Measurements from ENCODE around the gene PRKCH.

PRKCH gene

DNA sequence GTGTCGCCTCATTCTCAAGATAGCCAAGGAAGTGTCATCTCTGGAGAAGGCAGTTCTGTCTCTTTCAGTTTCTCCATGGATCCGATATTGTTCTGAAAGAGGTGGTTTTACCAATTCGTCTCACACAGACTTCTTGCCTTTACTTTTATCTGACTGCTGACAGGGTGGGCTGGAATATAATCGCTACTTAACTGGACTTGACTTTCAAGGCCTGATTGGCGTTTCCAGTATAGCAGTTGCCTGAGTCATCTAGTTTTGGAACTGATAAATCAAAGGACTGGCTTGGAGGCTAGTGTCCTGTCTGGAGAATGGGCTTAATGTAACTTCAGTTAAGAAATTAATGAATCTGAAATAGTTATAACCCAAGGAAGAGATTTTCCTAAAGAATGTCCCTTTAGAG is 21.6 kb downstream of the PRKCH start:
- Histone ChIP-seq H2AFZ (ENCODE audit: low read depth, low read length) (no peak overlapping the region), H3K27me3 (ENCODE audit: control insufficient read depth in 1 of 2, insufficient read depth in 1 of 2, low read length in 2 of 2) (no peaks in the 10 kb centered on the region), H3K4me2 (ENCODE audit: low read length, poor library complexity, severe bottlenecking) (no peak overlapping the region), H2BK5ac (ENCODE audit: low read depth, low read length, poor library complexity, severe bottlenecking) (no peak overlapping the region), H4K91ac (ENCODE audit: low read length) (no peak overlapping the region), H2AK5ac (ENCODE audit: low read length, severe bottlenecking) (no peak overlapping the region), H2BK120ac (ENCODE audit: low read depth, low read length) (no peak overlapping the region), H3K4me3 (ENCODE audit: insufficient read depth in 1 of 2, low read depth in 1 of 2, low read length in 2 of 2) (no peak overlapping the region), H2BK12ac (ENCODE audit: low read length in 2 of 2) (no peak overlapping the region), H3K14ac (ENCODE audit: low read length in 2 of 2) (no peak overlapping the region), H3K27ac (ENCODE audit: low read length, poor library complexity, severe bottlenecking) (no peak overlapping the region), H3K4ac (ENCODE audit: low read depth in 1 of 2, low read length in 2 of 2) (no peak overlapping the region), H4K8ac (ENCODE audit: low read length) (no peak overlapping the region), H3K4me1 (ENCODE audit: control insufficient read depth, insufficient read depth, low read depth, low read length) (no peaks in the 10 kb centered on the region), H3K23ac (ENCODE audit: low read length in 2 of 2) (no peak overlapping the region), H3K18ac (ENCODE audit: low read depth in 1 of 2, low read length in 2 of 2) (no peak overlapping the region), H3K36me3 (ENCODE audit: control insufficient read depth in 1 of 2, insufficient read depth in 2 of 2, low read depth in 1 of 2, low read length in 2 of 2) (no peaks in the 10 kb centered on the region), H2BK15ac (ENCODE audit: low read depth, poor library complexity, severe bottlenecking) (no peak overlapping the region), H3K79me1 (replicated peaks; ENCODE audit: low read length, poor library complexity, severe bottlenecking) (no peaks in the 10 kb centered on the region), H3K9me3 (ENCODE audit: control insufficient read depth, low read length) (no peaks in the 10 kb centered on the region), H3K9ac (ENCODE audit: low read length) (no peak overlapping the region)
- 84% methylated on average over 5 of the region's 5 CpGs for WGBS
- DNase-seq: no peak

DNA sequence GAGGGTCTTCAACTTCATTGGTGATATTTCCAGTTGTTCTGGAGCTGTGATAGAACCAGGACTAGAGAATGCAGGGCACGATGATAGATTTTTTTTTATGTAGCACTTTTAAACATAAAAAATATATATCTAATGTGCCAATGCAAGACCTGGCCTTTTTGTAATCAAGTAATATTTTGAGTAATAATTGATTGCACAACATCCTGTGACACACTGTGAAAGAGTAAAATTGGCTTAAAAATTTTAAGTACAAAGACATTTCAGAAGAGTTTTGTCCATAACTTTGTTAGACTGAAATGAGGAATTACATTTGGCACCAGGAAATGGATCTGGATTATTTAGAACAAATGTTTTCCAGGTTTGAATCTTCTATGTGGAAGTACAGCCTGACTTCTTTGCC is 22.1 kb downstream of the PRKCH start:
- no peak overlapping the region for H2AFZ ChIP-seq (ENCODE audit: low read depth, low read length)
- H3K4me3 ChIP-seq (ENCODE audit: insufficient read depth in 1 of 2, low read depth in 1 of 2, low read length in 2 of 2): no peak overlapping the region
- H2AK5ac ChIP-seq (ENCODE audit: low read length, severe bottlenecking): no peak overlapping the region
- no peak overlapping the region for H2BK5ac ChIP-seq (ENCODE audit: low read depth, low read length, poor library complexity, severe bottlenecking)
- H3K14ac ChIP-seq (ENCODE audit: low read length in 2 of 2): no peak overlapping the region
- H3K9ac ChIP-seq (ENCODE audit: low read length): peak overlapping the region; percentile 65
- no peak overlapping the region for H3K4ac ChIP-seq (ENCODE audit: low read depth in 1 of 2, low read length in 2 of 2)
- no peaks in the 10 kb centered on the region for H3K79me1 ChIP-seq (replicated peaks; ENCODE audit: low read length, poor library complexity, severe bottlenecking)
- no peak overlapping the region for H2BK12ac ChIP-seq (ENCODE audit: low read length in 2 of 2)
- H3K23ac ChIP-seq (ENCODE audit: low read length in 2 of 2): no peak overlapping the region
- H4K8ac ChIP-seq (ENCODE audit: low read length): no peak overlapping the region
- H4K91ac ChIP-seq (ENCODE audit: low read length): no peak overlapping the region
- H3K4me1 ChIP-seq (ENCODE audit: control insufficient read depth, insufficient read depth, low read depth, low read length): no peaks in the 10 kb centered on the region
- no CpG with 5 or more reads among the region's 1 CpG for WGBS
- H3K4me2 ChIP-seq (ENCODE audit: low read length, poor library complexity, severe bottlenecking): no peak overlapping the region
- no peak for DNase-seq
- H3K18ac ChIP-seq (ENCODE audit: low read depth in 1 of 2, low read length in 2 of 2): no peak overlapping the region
- no peak overlapping the region for H2BK15ac ChIP-seq (ENCODE audit: low read depth, poor library complexity, severe bottlenecking)
- H3K36me3 ChIP-seq (ENCODE audit: control insufficient read depth in 1 of 2, insufficient read depth in 2 of 2, low read depth in 1 of 2, low read length in 2 of 2): no peaks in the 10 kb centered on the region
- H2BK120ac ChIP-seq (ENCODE audit: low read depth, low read length): no peak overlapping the region
- H3K27ac ChIP-seq (ENCODE audit: low read length, poor library complexity, severe bottlenecking): no peak overlapping the region
- no peaks in the 10 kb centered on the region for H3K27me3 ChIP-seq (ENCODE audit: control insufficient read depth in 1 of 2, insufficient read depth in 1 of 2, low read length in 2 of 2)
- no peaks in the 10 kb centered on the region for H3K9me3 ChIP-seq (ENCODE audit: control insufficient read depth, low read length)

- DNase-seq: no peak
- no peak overlapping the region for H2BK15ac ChIP-seq (ENCODE audit: low read depth, poor library complexity, severe bottlenecking)
- H3K27me3 ChIP-seq (ENCODE audit: control insufficient read depth in 1 of 2, insufficient read depth in 1 of 2, low read length in 2 of 2): no peaks in the 10 kb centered on the region
- H4K91ac ChIP-seq (ENCODE audit: low read length): no peak overlapping the region
- H2BK120ac ChIP-seq (ENCODE audit: low read depth, low read length): no peak overlapping the region
- H2BK12ac ChIP-seq (ENCODE audit: low read length in 2 of 2): no peak overlapping the region
- no peaks in the 10 kb centered on the region for H3K79me1 ChIP-seq (replicated peaks; ENCODE audit: low read length, poor library complexity, severe bottlenecking)
- no peaks in the 10 kb centered on the region for H3K9me3 ChIP-seq (ENCODE audit: control insufficient read depth, low read length)
- H3K18ac ChIP-seq (ENCODE audit: low read depth in 1 of 2, low read length in 2 of 2): no peak overlapping the region
- no peak overlapping the region for H2BK5ac ChIP-seq (ENCODE audit: low read depth, low read length, poor library complexity, severe bottlenecking)
- H2AK5ac ChIP-seq (ENCODE audit: low read length, severe bottlenecking): no peak overlapping the region
- H3K4me2 ChIP-seq (ENCODE audit: low read length, poor library complexity, severe bottlenecking): no peak overlapping the region
- H3K4me1 ChIP-seq (ENCODE audit: control insufficient read depth, insufficient read depth, low read depth, low read length): no peaks in the 10 kb centered on the region
- H4K8ac ChIP-seq (ENCODE audit: low read length): no peak overlapping the region
- H3K9ac ChIP-seq (ENCODE audit: low read length): peak overlapping the region; percentile 65
- no peak overlapping the region for H3K4me3 ChIP-seq (ENCODE audit: insufficient read depth in 1 of 2, low read depth in 1 of 2, low read length in 2 of 2)
- no peak overlapping the region for H3K4ac ChIP-seq (ENCODE audit: low read depth in 1 of 2, low read length in 2 of 2)
- no peak overlapping the region for H3K23ac ChIP-seq (ENCODE audit: low read length in 2 of 2)
- H3K36me3 ChIP-seq (ENCODE audit: control insufficient read depth in 1 of 2, insufficient read depth in 2 of 2, low read depth in 1 of 2, low read length in 2 of 2): no peaks in the 10 kb centered on the region
- no peak overlapping the region for H2AFZ ChIP-seq (ENCODE audit: low read depth, low read length)
- 91% methylated on average over 4 of the region's 4 CpGs for WGBS
- H3K27ac ChIP-seq (ENCODE audit: low read length, poor library complexity, severe bottlenecking): no peak overlapping the region
- no peak overlapping the region for H3K14ac ChIP-seq (ENCODE audit: low read length in 2 of 2)
These were observed 22.6 kb downstream of the PRKCH start for GRCh38 chr14:61343991-61344405.

DNA sequence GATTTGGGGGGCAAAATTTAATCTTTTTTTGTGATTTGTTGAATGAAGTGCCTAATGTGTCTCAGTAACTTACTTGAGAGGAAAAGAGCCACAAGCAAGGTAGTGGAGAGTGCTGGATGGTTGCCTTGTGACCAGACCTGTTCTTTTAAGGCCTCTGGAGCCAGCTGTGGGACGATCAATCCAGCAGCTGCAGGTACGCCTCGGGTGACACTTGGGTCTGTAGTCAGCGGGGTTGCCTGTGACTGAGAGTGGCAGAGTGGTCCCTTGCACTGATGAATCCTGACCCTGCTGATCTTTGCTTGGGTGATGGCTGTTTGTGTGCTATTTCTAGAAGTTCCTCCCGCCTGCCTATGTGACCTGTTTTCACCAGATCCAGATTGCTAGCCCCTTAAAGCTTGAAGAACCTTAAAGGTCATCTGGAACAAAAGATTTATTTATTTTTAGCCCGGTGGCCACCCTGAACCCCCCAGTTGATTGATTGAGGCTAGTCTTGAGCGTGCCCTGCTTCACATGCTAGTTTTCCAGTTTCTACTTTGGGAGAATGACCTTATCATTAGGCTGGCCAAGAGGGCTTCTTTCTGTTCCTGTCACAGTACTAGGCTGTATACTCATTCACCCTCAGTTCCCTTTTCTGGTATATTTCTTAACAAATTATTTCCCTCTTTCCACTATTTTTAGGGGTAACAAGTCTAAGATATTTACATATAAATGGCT is 23.2 kb downstream of the PRKCH start:
- Histone ChIP-seq H2BK120ac (ENCODE audit: low read depth, low read length) (no peak overlapping the region), H4K8ac (ENCODE audit: low read length) (no peak overlapping the region), H3K4me2 (ENCODE audit: low read length, poor library complexity, severe bottlenecking) (no peak overlapping the region), H4K91ac (ENCODE audit: low read length) (no peak overlapping the region), H3K27ac (ENCODE audit: low read length, poor library complexity, severe bottlenecking) (no peak overlapping the region), H3K9ac (ENCODE audit: low read length) (peak overlapping the region; percentile 65), H3K18ac (ENCODE audit: low read depth in 1 of 2, low read length in 2 of 2) (no peak overlapping the region), H3K79me1 (replicated peaks; ENCODE audit: low read length, poor library complexity, severe bottlenecking) (no peaks in the 10 kb centered on the region), H3K36me3 (ENCODE audit: control insufficient read depth in 1 of 2, insufficient read depth in 2 of 2, low read depth in 1 of 2, low read length in 2 of 2) (no peaks in the 10 kb centered on the region), H2BK5ac (ENCODE audit: low read depth, low read length, poor library complexity, severe bottlenecking) (no peak overlapping the region), H2BK15ac (ENCODE audit: low read depth, poor library complexity, severe bottlenecking) (no peak overlapping the region), H2AFZ (ENCODE audit: low read depth, low read length) (no peak overlapping the region), H3K14ac (ENCODE audit: low read length in 2 of 2) (no peak overlapping the region), H3K4me1 (ENCODE audit: control insufficient read depth, insufficient read depth, low read depth, low read length) (no peaks in the 10 kb centered on the region), H3K27me3 (ENCODE audit: control insufficient read depth in 1 of 2, insufficient read depth in 1 of 2, low read length in 2 of 2) (no peaks in the 10 kb centered on the region), H3K4ac (ENCODE audit: low read depth in 1 of 2, low read length in 2 of 2) (no peak overlapping the region), H3K23ac (ENCODE audit: low read length in 2 of 2) (no peak overlapping the region), H3K9me3 (ENCODE audit: control insufficient read depth, low read length) (no peaks in the 10 kb centered on the region), H2AK5ac (ENCODE audit: low read length, severe bottlenecking) (no peak overlapping the region), H2BK12ac (ENCODE audit: low read length in 2 of 2) (no peak overlapping the region), H3K4me3 (ENCODE audit: insufficient read depth in 1 of 2, low read depth in 1 of 2, low read length in 2 of 2) (no peak overlapping the region)
- 70% methylated on average over 7 of the region's 7 CpGs for WGBS
- DNase-seq: no peak

Measured in mesenchymal stem cell (in vitro differentiated cells and primary cell).